B cell (primary cell): ENCODE measurements around the gene TBC1D14.

Source experiments
- EZH2 ChIP-seq: IDR thresholded peaks from 2 replicates; pipeline ENCODE4 v1.6.1; 2012; ENCODE audit warnings: borderline replicate concordance, low read depth, mild to moderate bottlenecking, moderate library complexity, low read length; ENCODE audit not compliant: insufficient read depth, poor library complexity, severe bottlenecking
- TF ChIP-seq, protein P1 (sequence below): fragments of 200-600 bp; IDR thresholded peaks from one replicate; pipeline ENCODE4 v1.8.0; 2022; ENCODE audit warnings: antibody characterized with exemption, mild to moderate bottlenecking

DNA sequence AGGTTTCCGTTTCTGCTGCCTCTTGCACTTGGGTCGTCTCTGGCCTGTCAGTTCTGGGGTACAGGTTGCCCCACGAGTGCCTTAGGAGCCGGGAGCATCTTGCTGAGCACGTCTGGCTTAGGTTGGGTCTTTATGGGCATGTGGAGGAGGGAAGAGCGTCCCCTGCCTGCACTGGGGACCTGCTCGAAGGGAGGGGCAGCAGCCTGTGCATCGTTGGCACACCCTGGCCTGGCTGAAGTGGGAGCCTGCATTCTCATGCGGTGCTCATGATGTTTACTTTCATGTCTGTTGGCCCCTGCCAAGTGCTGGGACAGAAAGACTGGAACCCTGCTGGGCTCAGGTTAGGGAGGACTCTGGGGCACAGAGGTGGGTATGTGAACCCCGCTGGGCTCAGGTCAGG is 109.7 kb downstream of the TBC1D14 start:
- TF ChIP-seq, protein P1, sequence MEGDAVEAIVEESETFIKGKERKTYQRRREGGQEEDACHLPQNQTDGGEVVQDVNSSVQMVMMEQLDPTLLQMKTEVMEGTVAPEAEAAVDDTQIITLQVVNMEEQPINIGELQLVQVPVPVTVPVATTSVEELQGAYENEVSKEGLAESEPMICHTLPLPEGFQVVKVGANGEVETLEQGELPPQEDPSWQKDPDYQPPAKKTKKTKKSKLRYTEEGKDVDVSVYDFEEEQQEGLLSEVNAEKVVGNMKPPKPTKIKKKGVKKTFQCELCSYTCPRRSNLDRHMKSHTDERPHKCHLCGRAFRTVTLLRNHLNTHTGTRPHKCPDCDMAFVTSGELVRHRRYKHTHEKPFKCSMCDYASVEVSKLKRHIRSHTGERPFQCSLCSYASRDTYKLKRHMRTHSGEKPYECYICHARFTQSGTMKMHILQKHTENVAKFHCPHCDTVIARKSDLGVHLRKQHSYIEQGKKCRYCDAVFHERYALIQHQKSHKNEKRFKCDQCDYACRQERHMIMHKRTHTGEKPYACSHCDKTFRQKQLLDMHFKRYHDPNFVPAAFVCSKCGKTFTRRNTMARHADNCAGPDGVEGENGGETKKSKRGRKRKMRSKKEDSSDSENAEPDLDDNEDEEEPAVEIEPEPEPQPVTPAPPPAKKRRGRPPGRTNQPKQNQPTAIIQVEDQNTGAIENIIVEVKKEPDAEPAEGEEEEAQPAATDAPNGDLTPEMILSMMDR = no peak
- no peak for TF ChIP-seq EZH2
